Activated CD8-positive, alpha-beta memory T cell treated with anti-CD3 and anti-CD28 coated beads, Interleukin-2, amount 50 U/mL, for 24 hours (primary cell): ENCODE measurements around the gene ACOX1.

Source experiments
- DNase-seq: peaks from one replicate; pipeline ENCODE4 v3.0.0-alpha.2; 2020; ENCODE audit errors: extremely low read depth

The ACOX1 gene

DNA sequence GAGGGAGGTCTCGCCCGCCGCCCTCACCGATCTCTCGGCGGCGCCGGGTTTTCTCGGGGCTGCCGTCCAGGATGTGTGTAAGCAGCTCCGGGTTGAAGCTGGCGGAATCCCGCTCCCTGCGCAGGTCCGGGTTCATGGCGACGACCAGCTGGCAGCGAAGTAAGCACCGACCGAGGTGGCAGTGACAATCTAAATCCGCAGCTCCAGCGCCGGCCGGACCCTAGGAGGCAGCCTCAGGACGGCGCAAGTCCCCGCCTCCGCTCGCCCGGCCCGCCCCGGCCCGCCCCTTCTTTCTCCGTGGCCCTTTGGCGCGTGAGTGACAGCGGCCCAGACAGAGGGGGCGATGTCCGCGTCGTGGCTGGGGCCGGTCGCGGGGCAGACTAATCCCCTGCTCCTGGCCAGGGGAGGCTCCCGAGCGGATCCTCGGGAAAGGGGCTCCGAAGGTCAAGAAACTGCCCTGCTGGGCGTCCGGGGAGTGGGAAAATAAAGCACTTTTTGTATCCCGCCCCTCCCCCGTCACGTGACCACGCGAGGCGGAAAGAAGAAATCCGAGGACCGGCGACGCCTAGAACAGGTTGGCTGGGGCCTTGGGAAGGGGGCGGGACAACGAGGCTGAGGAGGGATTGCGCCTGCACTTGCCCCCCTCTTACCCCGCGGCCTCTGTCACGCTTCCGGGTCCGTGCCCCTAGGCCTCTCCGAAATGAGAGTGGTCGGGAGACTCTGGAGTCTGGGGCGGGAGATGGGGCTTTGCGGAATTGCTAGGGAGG lies at the start of gene ACOX1, which contains the start of gene TEN1:
ACOX1 (minus strand) TSS at position 229 of the 767 bp plus-strand sequence; CDS start at position 136, 93 bp downstream.
TEN1 (plus strand) TSS at position 303 of the 767 bp plus-strand sequence. CDS start 6,953 bp downstream, outside the sequence.
- peak; percentile 96 for DNase-seq

DNA sequence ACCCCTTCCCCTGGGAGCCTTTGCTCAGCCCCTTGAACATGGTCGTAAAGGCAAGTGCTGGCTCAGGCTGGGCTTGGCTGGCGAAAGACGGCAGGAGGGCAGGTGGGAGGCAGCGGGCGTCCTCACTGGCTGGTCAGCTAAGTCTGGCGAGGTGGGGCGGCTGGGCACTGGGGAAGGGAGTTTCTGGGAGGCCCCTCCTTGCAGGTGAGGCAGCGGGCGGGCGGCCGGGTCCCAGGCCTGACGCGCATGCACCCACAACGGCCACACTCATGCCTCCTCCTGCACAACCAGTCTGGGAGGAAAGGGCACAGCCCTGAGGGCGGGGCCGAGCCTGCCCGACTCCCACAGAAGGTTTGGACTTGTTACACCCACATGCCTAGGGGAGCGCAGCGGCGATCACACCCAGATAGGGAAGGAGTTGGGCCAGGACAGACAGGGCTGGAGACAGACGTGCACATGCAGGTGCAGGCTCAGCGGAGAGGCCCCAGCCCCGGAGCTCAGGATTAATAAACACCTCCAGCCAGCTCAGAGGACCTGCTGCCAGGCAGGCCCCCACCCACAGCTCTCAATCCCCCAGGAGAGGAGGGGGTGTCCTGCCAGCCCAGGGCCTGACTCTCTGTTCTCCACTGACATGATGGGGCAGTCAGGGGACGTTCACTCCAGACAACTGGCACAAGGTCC lies 48.3 kb upstream of the ACOX1 start, which contains the start of gene EVPL:
EVPL (minus strand) TSS at position 148 of the 681 bp plus-strand sequence; CDS start at position 40, 108 bp downstream.
- no peak for DNase-seq

- DNase-seq, result no peak
Observed at GRCh38 chr17:76026714-76027158, 47.8 kb upstream of the ACOX1 start.

DNA sequence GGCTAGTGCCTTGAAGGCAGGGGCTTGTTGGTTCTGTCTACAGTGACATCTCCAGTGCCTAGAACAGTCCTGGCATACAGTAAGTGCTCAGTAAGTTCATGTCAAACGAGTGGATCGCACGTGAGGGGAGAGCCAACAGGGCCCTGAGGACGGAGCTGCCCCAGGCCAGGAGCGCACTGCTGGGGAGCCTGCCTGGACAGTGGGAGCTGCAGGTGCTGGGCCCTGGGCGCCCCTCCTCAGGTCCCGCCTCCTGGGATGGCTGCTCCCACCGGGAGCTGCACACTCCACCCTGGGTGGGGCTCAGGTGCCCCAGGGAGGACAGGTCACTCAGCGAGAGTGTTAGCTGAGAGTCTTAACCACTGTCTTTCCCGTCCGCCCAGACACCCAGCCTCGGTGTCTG lies 46.3 kb upstream of the ACOX1 start:
- no peak for DNase-seq

GRCh38 chr17:76024353-76024752 lies 45.4 kb upstream of the ACOX1 start:
- DNase-seq, result no peak

DNA sequence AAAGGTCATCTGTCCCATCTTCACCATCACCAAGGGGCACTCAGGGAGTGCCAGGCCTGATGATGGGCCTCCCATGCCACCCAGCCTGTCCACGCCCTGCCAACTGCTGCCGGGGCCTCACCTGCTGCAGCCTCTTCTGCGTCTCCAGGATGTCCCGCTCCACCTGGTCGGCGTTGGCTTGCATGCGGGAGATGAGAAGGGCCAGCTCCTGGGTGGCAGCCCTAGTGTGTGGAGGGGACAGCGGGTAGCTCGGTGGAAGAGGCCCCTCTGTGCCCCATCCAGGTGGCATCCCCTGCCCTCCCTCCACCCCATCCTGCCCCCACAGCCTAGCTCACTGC lies 44.9 kb upstream of the ACOX1 start:
- no peak for DNase-seq

GRCh38 chr17:76022973-76023899 lies 44.3 kb upstream of the ACOX1 start:
- no peak for DNase-seq

GRCh38 chr17:76022285-76022684 lies 43.3 kb upstream of the ACOX1 start:
- no peak for DNase-seq

GRCh38 chr17:76019833-76020467 lies 41.0 kb upstream of the ACOX1 start:
- no peak for DNase-seq

DNA sequence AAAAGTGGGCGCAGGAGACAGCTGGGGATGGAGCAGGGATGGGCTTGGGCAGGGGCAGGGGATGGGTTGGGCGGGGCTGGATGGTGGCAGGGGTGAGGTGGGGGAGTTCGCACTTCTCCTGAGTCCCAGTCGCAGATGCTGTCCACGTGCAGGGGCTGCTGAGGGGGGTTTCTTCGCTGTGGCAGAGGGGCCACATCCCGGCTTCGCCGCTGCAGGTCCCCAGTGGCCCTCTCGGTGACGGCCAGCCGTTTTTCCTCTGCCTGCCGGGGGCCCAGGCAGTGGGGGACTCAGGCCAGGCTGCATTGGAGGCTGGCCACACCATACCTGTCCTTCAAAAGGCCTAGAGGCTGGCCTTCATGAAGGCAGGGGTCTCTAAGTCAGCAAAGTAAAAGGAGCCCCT lies 39.8 kb upstream of the ACOX1 start:
- DNase-seq, result no peak

GRCh38 chr17:76018340-76018680 lies 39.3 kb upstream of the ACOX1 start:
- DNase-seq, result no peak

GRCh38 chr17:76017481-76018339 lies 38.7 kb upstream of the ACOX1 start:
- DNase-seq, result no peak

- DNase-seq, result no peak
Observed at GRCh38 chr17:76014925-76015261, 35.9 kb upstream of the ACOX1 start.

DNA sequence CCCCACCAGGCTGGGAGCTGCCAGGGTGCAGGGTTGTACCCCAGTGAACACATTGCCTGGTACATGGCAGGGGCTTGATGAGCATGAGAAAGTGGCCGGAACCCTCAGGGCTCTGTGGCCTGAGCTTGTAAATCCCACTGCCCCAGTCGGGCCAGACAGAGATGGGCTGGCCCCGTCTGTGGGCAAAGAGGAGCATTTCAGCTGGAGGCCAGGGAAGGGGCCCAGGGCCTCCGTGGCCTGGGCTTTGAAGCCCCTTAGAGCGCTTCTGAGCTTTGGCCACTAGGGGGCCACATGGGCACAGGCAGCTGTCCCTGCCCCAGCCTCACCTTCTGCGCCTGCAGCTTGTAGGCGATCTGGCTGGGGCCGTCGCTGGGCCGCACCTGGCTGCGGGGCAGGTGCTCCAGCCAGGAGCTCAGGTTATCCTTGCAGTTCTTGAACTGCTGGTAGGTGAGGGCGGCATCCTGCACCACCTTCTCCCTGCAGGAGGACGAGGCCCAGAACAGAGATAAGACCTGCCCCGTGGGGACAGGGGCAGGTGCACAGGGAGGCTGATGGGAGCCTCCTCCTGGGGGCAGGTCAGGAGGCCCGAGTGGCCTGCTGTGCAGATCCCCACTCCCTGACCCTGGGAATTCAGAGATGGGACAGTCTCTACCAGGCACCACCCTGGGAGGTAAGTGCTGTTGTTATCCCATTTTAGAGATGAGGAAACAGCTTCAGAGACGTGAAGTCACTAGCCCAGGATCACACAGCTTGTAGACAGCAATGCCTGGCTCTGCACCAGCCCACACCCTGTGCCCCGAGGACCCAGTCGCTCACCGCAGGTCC lies 35.3 kb upstream of the ACOX1 start:
- DNase-seq, result peak; percentile 44

- no peak for DNase-seq
Observed at GRCh38 chr17:76013377-76013932, 34.5 kb upstream of the ACOX1 start.

- DNase-seq, result no peak
Observed at GRCh38 chr17:76011951-76012350, 33.0 kb upstream of the ACOX1 start.

GRCh38 chr17:76009969-76010661 lies 31.1 kb upstream of the ACOX1 start:
- DNase-seq, result no peak

DNA sequence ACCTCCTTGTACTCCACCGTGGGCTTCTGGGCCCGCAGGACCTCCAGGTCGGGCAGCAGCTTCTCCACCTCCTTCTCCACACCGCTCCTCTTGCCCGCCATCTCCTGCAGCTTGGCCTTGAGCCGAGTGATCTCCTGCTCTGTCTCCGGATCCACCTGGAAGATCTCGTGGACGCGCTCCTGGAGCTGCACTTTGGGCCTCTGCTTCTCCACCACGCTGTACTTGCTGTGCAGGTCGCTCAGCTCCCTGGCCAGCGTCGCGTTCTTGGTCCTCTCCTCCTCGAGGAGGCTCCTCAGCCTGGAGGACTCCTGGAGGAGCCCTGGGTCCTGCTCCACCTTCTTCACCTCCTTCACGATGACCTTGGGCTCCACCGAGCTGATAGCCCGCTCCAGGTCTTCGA lies 30.5 kb upstream of the ACOX1 start:
- DNase-seq, result no peak
